RWPE2 (cell line): ENCODE results near the gene FRMD4B.

Source experiments
- ATAC-seq: fragments of 200-7000 bp; cut with Tn5 transposase; 3 replicates; pipeline ENCODE4 v1.9.1; 2021; ENCODE audit warnings: low read depth
- DNase-seq: peaks from one replicate; pipeline ENCODE4 v3.0.0-alpha.2; 2020; ENCODE audit warnings: low spot score
- H3K27ac ChIP-seq: fragments of 450-650 bp; 2 replicates; pipeline ENCODE4 v1.5.1; 2017; ENCODE audit warnings: mild to moderate bottlenecking; ENCODE audit not compliant: poor library complexity, severe bottlenecking
- H3K27me3 ChIP-seq: fragments of 250-450 bp; sonication (Bioruptor Pico); 2 replicates; pipeline ENCODE4 v1.5.1; 2021; ENCODE audit warnings: mild to moderate bottlenecking, moderate library complexity; ENCODE audit not compliant: insufficient read depth, poor library complexity, severe bottlenecking
- H3K36me3 ChIP-seq: fragments of 250-450 bp; sonication (Bioruptor Pico); 2 replicates; pipeline ENCODE4 v1.5.1; 2020; ENCODE audit warnings: low read depth, mild to moderate bottlenecking, moderate library complexity
- H3K4me1 ChIP-seq: fragments of 250-450 bp; sonication (Bioruptor Pico); 2 replicates; pipeline ENCODE4 v1.5.1; 2021; ENCODE audit warnings: mild to moderate bottlenecking, moderate library complexity; ENCODE audit not compliant: insufficient read depth, poor library complexity, severe bottlenecking
- H3K4me3 ChIP-seq: fragments of 250-450 bp; sonication (Bioruptor Pico); 2 replicates; pipeline ENCODE4 v1.5.1; 2021; ENCODE audit warnings: mild to moderate bottlenecking, moderate library complexity; ENCODE audit not compliant: severe bottlenecking
- H3K9me3 ChIP-seq: fragments of 250-450 bp; sonication (Bioruptor Pico); 2 replicates; pipeline ENCODE4 v1.5.1; 2021; ENCODE audit warnings: mild to moderate bottlenecking, moderate library complexity; ENCODE audit not compliant: severe bottlenecking
- TF ChIP-seq, protein P1 (sequence below): fragments of 450-650 bp; IDR thresholded peaks from one replicate; pipeline ENCODE4 v1.5.1; 2017; ENCODE audit warnings: mild to moderate bottlenecking, moderate library complexity; ENCODE audit not compliant: poor library complexity, severe bottlenecking

Gene FRMD4B

DNA sequence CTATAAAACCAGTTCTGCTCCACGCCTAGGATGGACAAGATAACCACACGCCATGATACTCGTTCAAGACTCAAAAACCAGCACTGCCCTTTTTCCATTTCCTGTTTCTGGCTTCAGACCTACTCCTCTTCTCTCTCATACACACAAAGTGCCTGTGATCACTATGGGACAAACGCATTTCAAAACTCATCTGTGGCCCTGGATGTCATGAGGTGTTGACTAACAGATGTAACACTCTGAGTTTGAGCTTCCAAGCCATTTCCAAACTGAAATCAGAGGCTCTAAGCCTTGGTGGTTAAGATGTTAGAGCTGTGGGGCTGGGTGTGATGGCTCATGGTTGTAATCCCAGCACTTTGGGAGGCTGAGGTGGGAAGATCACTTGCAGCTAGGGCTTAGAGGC lies 207.8 kb downstream of the FRMD4B start:
- ATAC-seq (no peak), DNase-seq (no peak)
- Histone ChIP-seq H3K9me3 (no peaks in the 10 kb centered on the region), H3K27me3 (no peaks in the 10 kb centered on the region), H3K27ac (peak overlapping the region; percentile 41), H3K4me1 (peaks cover 23% of the 10 kb centered on the region), H3K4me3 (no peak overlapping the region), H3K36me3 (peaks cover 85% of the 10 kb centered on the region)
- TF ChIP-seq, protein P1, sequence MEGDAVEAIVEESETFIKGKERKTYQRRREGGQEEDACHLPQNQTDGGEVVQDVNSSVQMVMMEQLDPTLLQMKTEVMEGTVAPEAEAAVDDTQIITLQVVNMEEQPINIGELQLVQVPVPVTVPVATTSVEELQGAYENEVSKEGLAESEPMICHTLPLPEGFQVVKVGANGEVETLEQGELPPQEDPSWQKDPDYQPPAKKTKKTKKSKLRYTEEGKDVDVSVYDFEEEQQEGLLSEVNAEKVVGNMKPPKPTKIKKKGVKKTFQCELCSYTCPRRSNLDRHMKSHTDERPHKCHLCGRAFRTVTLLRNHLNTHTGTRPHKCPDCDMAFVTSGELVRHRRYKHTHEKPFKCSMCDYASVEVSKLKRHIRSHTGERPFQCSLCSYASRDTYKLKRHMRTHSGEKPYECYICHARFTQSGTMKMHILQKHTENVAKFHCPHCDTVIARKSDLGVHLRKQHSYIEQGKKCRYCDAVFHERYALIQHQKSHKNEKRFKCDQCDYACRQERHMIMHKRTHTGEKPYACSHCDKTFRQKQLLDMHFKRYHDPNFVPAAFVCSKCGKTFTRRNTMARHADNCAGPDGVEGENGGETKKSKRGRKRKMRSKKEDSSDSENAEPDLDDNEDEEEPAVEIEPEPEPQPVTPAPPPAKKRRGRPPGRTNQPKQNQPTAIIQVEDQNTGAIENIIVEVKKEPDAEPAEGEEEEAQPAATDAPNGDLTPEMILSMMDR = no peak

DNA sequence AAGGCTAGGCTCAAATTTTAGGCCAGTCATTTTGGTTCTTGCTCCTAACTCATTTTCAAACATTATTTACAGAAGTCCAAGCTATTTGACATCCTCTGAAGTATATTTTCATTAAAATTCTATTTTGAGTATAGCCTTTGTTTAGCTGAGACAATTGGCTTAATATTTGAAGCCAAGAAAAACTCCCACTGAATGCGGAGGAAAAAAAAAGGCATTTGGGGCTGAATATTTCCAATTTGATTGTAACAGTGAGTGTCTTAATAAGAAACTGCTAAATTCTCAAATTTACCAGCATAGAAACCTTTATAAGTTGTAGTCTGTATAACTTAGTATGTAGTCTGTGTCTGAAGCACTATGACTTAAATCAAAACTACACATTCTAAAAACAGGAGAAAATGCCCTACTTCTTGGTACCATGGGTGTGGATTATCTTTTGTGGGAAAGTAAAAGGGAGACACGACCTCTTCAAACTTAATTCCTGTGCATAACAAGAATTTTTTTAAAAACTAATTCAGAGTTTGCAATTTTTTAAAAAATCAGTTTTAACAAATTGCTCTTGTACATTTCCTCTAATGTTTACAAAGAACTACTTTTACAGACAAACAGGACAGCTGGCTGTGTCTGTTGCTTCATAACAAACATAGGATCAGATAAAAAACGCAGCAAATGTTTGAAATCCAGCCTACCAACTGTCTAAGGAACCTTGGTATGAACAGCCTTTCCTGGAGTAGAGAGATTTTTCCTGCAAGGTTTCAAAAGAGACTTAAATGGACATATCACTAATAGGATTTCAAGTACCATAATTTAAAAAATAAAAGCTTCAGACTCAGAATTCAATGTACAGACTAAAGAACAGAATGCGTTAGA lies 210.8 kb downstream of the FRMD4B start:
- Histone ChIP-seq H3K36me3 (peaks cover 85% of the 10 kb centered on the region), H3K27ac (no peak overlapping the region), H3K9me3 (no peaks in the 10 kb centered on the region), H3K27me3 (no peaks in the 10 kb centered on the region), H3K4me1 (peaks cover 11% of the 10 kb centered on the region), H3K4me3 (no peak overlapping the region)
- DNase-seq (no peak), ATAC-seq (no peak)
- TF ChIP-seq, protein P1 = no peak

DNA sequence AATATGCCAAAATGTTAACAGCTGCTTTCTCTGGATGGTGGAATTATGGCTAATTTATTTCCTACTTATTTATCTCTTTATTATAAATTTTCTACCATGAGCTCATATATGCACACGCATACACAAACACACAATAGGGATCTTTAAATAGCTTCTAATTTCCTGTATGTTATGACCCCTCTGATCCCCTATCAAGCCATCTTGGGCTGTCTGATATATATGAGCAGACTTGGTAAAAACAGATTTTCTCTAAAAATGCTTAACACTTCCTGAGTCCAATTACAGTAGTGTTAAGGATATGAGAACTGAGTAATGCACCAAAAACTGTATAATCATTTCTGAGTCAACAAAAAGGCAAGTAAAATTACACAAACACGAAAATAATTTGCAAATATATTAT lies 211.4 kb downstream of the FRMD4B start:
- TF ChIP-seq, protein P1 = no peak
- Histone ChIP-seq H3K9me3 (no peaks in the 10 kb centered on the region), H3K27me3 (no peaks in the 10 kb centered on the region), H3K4me1 (peaks cover 5% of the 10 kb centered on the region), H3K4me3 (no peak overlapping the region), H3K36me3 (peaks cover 83% of the 10 kb centered on the region), H3K27ac (no peak overlapping the region)
- no peak for DNase-seq
- no peak for ATAC-seq

DNA sequence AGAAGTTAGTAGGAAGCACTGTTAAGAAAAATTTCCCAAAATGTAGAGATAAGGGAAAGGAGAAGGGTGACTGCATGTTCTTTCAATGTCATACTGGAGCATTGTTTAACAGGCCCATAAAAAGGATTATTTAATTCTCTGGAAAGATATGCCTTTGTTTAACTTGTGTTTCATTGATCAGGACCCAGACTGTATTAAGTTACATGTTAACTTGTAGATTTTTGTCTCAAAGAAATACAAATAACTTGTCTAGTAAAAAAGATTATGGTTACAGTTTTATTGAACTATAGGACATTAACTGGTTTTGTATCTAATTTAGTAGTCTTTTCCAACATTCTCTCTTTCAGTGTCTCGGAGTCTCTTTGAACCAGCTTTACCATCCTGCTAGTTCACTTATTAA lies 213.8 kb downstream of the FRMD4B start:
- DNase-seq (no peak), ATAC-seq (no peak)
- Histone ChIP-seq H3K4me3 (no peak overlapping the region), H3K4me1 (no peaks in the 10 kb centered on the region), H3K27ac (no peak overlapping the region), H3K36me3 (peaks cover 78% of the 10 kb centered on the region), H3K27me3 (no peaks in the 10 kb centered on the region), H3K9me3 (no peaks in the 10 kb centered on the region)
- TF ChIP-seq, protein P1 = no peak

DNA sequence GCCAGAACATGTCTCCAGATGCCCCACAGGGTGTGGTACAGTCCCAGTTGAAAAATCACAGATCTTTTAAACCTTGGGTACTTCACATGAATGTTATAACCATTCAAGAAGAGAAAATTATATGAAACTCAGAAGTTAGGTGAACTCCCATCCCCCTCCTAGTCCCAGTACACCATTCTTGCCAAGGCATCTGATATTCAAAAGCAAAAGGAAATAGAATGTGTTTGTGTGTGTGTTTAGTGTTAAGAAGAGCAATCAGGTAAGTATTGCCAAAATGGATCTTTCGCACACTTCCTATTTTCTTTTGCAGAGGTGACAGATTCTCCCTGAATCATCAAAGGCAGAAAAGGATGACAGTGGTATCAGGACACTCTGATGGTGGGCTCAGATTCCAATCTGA lies 219.4 kb downstream of the FRMD4B start:
- no peaks in the 10 kb centered on the region for H3K27me3 ChIP-seq
- ATAC-seq = no peak
- TF ChIP-seq, protein P1 = no peak
- DNase-seq = no peak
- H3K4me3 ChIP-seq = no peak overlapping the region
- H3K4me1 ChIP-seq = no peaks in the 10 kb centered on the region
- H3K36me3 ChIP-seq = peaks cover 28% of the 10 kb centered on the region
- no peaks in the 10 kb centered on the region for H3K9me3 ChIP-seq
- no peak overlapping the region for H3K27ac ChIP-seq
